GM19043 (cell line): ENCODE measurements around the gene PPP2R3B.
"Not testable (repeated sequence)": the region's sequence is repeated elsewhere in the genome, so short reads cannot be mapped to it uniquely, and the experiment has no call there.

Experiments used
- ATAC-seq: cut with Tn5 transposase; IDR thresholded peaks from one replicate; pipeline ENCODE4 v1.9.1; 2021; ENCODE audit warnings: low read depth; ENCODE audit not compliant: unreplicated experiment

The PPP2R3B gene

GRCh38 chrX:310621-311155 is 76.0 kb downstream of the PPP2R3B start:
- no peak for ATAC-seq

GRCh38 chrX:308821-309520 is 77.7 kb downstream of the PPP2R3B start:
- ATAC-seq = no peak

GRCh38 chrX:307261-308111 is 79.2 kb downstream of the PPP2R3B start:
- no peak for ATAC-seq

- not testable (repeated sequence) for ATAC-seq
Measured at GRCh38 chrX:306614-307251, 80.0 kb downstream of the PPP2R3B start.

GRCh38 chrX:305781-306613 is 80.7 kb downstream of the PPP2R3B start:
- not testable (repeated sequence) for ATAC-seq

GRCh38 chrX:302975-303374 is 83.7 kb downstream of the PPP2R3B start:
- no peak for ATAC-seq

GRCh38 chrX:300334-300733 is 86.4 kb downstream of the PPP2R3B start:
- no peak for ATAC-seq

- no peak for ATAC-seq
Measured at GRCh38 chrX:298993-299392, 87.7 kb downstream of the PPP2R3B start.

GRCh38 chrX:295136-295535 is 91.6 kb downstream of the PPP2R3B start:
- ATAC-seq = no peak

- ATAC-seq = no peak
Measured at GRCh38 chrX:292900-293897, 93.5 kb downstream of the PPP2R3B start.

GRCh38 chrX:291411-291901 is 95.3 kb downstream of the PPP2R3B start:
- ATAC-seq = no peak

- no peak for ATAC-seq
Measured at GRCh38 chrX:290476-291166, 96.1 kb downstream of the PPP2R3B start.

- ATAC-seq = no peak
Measured at GRCh38 chrX:288561-288991, 98.1 kb downstream of the PPP2R3B start.

- ATAC-seq = no peak
Measured at GRCh38 chrX:287670-288069, 99.0 kb downstream of the PPP2R3B start.

GRCh38 chrX:285076-285677 is 101.5 kb downstream of the PPP2R3B start:
- ATAC-seq = no peak
